Neural cell (in vitro differentiated cells): ENCODE results near the gene WIZ.

Experiments used
- CTCF ChIP-seq: fragments of 450-650 bp; IDR thresholded peaks from 2 replicates; pipeline ENCODE4 v1.5.1; 2014; ENCODE audit warnings: antibody characterized with exemption, mild to moderate bottlenecking, moderate library complexity; ENCODE audit not compliant: poor library complexity, severe bottlenecking
- RAD21 ChIP-seq: fragments of 450-650 bp; conservative IDR thresholded peaks from 2 replicates; pipeline ENCODE4 v1.6.1; 2014; ENCODE audit warnings: antibody characterized with exemption, mild to moderate bottlenecking, moderate library complexity

DNA sequence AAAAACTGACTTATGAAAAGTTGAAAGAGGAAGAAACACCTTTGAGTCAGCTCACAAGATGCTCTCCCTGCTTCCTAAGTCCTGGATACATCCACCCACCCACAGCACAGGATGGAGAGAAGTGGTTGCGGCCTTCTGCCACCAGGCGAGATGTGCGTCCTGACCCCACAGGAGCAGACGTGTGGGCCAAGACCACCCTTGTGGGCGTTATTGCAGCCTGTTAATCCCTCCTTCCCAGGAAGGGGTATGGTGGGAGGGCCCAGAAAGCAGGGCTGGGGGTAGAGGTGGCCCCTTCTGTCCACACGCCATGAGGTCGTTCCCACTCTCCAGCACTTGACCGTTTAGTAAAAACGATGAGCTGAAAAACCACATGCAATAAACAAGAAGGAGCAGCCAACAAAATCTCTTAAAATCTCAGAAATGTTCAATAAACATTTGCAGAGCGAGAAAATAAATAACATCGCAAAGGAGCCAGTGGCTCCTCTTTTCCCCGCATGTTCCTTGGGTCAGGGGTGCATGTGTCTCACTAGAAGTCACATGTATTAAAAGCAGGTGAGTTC, 28.5 kb downstream of the WIZ start:
- TF ChIP-seq RAD21 = no peak
- no peak for TF ChIP-seq CTCF
